ENCODE data around the gene TEC. TPM values are rescaled to one million over a fixed set of nuclear protein-coding genes. Genes with fewer than 3 reads are reported as not detected.
"Not testable (repeated sequence)": the region's sequence is repeated elsewhere in the genome, so short reads cannot be mapped to it uniquely, and the experiment has no call there.

Gene TEC
- 0.23 and 0.24 TPM in 2 replicates for total RNA-seq (2014; rRNA removed; shearing (Covaris generic))

DNA sequence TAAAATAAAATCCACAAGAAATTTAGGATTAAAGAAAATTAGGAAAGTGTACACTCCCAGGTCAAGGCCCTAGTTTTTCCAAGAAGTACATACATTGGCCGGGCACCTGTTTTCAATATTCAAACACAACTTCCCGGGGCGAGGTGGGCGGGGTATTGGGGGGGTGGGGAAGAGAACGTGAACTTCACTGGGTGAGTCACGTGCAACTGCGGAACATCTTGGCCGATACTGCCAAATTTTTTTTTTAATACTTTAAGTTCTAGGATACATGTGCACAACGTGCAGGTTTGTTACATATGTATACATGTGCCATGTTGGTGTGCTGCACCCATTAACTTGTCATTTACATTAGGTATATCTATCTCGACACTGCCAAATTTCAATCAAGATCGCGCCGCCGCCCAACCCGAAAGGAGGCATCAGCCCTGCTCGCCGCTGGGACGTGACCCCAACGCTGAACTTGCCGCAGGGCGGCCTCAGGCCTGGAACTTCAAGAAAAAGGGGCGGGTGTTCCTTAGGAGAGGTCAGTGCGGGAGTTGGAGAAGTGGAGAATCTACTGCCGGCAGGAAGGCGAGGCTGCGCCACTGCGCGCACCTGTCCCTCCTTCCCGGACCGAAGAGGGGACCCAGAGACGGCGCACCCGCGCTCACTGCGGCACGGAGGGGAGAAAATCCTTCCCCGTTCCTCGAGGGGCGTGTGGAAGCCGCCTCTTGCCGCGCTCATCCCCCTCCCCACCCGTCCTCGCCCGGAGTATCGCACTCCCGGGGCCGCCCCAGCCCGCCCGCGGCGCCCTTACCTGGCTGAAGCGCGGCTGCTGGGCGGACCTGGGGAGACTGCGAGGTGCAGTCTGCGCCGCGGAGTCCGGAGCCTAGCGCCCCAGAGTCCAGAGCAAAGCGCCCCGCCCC lies at the start of gene TEC:
TSS of gene TEC (minus strand) at position 883 of the 905 bp plus-strand sequence. CDS start 41,224 bp downstream, outside the sequence.
- peak; percentile 38 for DNase-seq (ENCODE audit: low read depth)

GRCh38 chr4:48315728-48316630 lies 46.3 kb upstream of the TEC start:
- peak; percentile 47 for DNase-seq (ENCODE audit: low read depth)

- DNase-seq (ENCODE audit: low read depth): not testable (repeated sequence)
These were observed 45.1 kb upstream of the TEC start for GRCh38 chr4:48314746-48315145.

DNA sequence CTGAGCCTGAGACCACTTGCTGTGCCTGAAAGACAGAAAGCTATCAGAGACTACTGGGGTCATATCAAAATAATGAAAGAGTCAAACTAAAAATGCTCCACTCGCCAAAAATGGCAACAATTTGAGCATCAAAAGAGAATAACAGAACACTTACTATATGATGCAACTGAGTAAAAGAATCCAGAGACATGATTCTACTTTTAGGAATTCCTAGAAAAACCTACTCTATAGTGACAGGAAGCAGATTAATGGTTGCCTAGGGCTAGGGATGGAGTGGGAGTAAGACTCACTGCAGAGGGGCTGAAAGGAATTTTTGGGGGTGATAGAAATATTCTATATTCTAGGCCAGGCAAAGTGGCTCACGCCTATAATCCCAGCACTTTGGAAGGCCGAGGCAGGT lies 42.3 kb upstream of the TEC start:
- no peak for DNase-seq (ENCODE audit: low read depth)

DNA sequence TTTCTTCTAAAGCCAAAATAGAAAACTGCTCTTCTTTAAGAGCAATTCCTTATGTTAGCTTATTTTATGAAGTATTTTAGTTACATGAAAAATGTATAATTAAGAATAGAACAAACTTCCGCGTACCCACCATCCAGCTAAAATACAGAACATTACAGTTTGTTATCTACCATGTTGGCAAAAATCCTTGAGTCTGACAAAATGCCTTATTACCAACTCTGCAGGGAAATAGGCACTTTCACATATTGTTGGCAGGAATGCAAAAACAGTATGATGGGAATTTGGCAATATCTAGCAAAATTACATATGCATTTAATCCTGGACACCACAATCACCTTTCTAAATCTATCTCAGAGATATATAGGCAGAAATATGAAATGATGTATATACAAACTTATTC lies 39.3 kb upstream of the TEC start:
- DNase-seq (ENCODE audit: low read depth): no peak

GRCh38 chr4:48307528-48307927 lies 37.9 kb upstream of the TEC start:
- no peak for DNase-seq (ENCODE audit: low read depth)

DNA sequence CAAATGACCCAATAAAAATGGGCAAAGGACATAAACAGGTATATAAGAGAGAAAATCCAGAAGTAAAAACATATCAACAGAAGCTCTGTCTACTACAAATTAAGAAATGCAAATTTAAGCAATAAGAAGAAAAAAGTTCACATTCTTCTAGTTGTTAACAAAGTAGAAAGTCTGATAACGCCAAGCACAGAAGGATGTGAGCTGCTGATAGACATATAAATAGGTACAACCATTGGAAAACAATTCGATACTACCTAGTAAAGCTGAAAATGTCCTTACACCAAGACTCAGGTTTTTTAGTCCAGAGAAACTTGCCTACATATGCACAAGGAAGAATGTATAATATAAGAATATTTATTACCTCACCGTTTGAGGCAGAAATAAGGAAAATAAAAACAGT lies 35.9 kb upstream of the TEC start:
- no peak for DNase-seq (ENCODE audit: low read depth)

DNA sequence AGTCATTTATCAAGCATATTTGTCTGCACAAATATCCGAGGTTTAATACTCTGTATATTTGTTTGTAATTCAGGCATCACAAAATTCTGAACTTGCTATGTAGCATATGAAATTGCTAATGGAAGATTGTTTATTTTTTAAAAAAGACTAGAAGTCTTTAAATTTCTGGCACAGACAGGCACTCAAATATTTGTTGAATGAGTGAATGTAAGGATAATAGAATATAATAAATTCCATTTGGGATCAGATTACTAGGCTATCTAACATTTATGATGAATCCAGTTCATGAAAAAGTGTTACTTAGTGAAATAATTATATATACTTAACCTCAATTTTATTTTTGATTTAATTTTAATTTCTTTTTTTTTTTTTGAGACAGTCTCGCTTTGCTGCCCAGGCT lies 30.4 kb upstream of the TEC start:
- no peak for DNase-seq (ENCODE audit: low read depth)

DNA sequence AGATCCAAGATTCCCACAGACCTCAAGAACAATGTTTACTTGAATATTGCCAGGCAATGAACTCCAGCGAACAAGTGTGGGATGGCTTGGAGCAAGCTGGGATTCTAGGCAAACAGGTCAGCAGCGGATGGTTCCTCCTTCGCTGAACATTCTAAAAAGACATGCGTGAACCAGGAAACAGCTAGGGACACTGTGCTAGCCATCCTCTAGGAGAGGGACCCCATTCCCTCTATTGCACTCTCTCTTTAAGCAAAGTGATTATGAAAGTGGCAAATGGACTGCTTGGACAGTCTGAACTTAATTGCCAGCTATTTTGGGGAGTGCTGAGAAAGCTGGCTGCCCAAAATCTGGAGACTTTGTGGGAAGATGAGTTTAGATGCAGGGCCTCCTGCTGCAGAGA lies 29.9 kb upstream of the TEC start:
- DNase-seq (ENCODE audit: low read depth): no peak

- DNase-seq (ENCODE audit: low read depth): no peak
These were observed 27.7 kb upstream of the TEC start for GRCh38 chr4:48297256-48297846.

GRCh38 chr4:48296365-48296764 lies 26.7 kb upstream of the TEC start:
- DNase-seq (ENCODE audit: low read depth): no peak

DNA sequence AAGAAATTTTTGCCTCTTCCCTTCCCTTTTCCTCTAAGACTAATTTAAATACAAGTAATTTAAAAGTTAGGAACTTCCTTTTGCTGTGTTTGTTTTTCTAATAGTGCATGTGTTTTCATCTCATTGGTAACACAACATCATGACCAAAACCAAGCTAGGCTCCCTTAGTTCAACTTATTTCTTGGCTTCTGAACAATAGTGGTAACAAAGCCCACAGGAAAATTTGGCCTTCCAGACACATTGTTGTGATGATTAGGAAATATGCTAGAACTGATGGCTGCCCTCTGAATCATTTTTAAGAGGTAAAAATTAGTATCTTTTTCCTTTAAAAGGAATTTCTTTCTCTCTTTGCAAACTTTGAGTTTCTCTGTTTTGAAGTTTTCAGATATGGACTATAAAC lies 25.5 kb upstream of the TEC start:
- DNase-seq (ENCODE audit: low read depth): no peak

- not testable (repeated sequence) for DNase-seq (ENCODE audit: low read depth)
These were observed 22.7 kb upstream of the TEC start for GRCh38 chr4:48292218-48292790.

DNA sequence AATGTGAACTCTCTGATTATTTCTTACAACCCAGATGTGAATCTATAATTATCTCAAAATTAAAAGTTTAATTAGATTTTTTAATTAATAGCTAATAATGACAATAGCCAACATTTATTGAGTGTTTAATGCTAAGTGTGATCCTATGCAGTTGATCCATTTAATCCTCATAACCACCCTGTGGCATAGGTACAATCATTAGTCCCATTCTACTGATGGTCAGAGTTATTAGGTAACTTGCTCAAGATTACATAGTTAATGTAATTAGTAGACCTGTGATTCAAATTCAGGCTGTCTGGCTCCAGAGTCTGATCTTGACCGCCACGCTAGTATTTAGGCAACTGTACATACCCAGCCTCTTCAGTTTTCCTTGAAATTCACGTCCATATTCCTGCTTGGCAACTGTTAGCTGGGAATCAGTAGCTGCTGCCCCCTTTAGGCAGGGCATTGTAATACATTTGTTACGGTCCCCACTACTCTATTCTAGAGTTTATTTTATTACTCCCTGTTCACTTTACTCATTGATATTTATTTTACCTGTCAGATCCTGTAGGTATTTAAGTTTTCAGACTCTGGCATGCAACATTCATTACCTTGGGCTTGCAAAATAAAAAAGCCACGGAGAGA lies 20.6 kb upstream of the TEC start:
- peak; percentile 30 for DNase-seq (ENCODE audit: low read depth)

DNA sequence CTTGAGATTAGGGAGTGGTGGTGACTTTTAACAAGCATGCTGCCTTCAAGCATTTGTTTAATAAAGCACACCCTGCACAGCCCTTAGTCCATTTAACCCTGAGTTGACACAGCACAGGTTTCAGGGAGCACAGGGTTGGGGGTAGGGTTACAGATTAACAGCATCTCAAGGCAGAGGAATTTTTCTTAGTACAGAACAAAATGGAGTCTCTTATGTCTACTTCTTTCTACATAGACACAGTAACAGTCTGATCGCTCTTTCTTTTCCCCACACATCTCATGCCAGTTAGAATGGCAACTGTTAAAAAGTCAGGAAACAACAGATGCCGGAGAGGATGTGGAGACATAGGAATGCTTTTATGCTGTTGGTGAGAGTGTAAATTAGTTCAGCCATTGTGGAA lies 16.4 kb upstream of the TEC start:
- not testable (repeated sequence) for DNase-seq (ENCODE audit: low read depth)

DNA sequence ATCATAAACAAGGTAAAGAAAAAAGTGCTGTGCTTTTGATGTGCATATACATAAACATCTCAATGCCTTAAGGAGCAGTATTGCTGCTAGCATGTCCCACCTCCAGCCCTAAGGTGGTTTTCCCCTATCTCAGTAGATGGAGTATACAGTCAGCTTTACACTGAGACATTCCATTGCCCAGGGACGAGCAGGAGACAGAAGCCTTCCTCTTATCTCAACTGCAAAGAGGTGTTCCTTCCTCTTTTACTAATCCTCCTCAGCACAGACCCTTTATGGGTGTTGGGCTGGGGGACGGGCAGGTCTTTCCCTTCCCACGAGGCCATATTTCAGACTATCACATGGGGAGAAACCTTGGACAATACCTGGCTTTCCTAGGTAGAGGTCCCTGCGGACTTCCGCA lies 16.0 kb upstream of the TEC start:
- not testable (repeated sequence) for DNase-seq (ENCODE audit: low read depth)

GRCh38 chr4:48275686-48276085 lies 6.0 kb upstream of the TEC start:
- no peak for DNase-seq (ENCODE audit: low read depth)

GRCh38 chr4:48275247-48275646 lies 5.6 kb upstream of the TEC start:
- peak; percentile 19 for DNase-seq (ENCODE audit: low read depth)

- no peak for DNase-seq (ENCODE audit: low read depth)
These were observed 2.0 kb upstream of the TEC start for GRCh38 chr4:48271626-48272025.

DNA sequence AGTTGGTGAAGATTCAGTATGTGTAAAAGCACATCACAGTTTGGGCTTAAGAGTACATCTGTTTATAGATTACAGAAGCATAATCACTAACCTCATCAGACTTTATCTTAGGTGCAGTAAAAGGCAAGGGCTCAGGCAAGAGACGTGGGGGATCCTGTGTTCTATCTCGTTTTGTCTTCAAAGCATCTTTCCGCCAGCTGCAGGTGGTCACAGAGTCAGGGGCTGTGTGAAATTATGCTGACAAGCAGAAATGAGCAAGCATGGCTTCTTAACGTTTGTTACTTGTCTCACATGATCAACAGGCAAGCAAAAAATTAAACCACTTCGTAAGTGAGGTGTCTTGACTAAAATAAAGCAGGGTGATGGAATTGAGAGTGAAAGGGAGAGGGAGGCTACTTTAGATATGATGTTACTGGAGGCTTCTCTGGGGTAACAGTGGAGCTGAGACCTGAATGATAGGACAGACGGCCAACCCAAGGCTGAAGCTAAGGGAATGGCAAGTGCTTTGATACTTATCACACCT lies 1.4 kb upstream of the TEC start:
- DNase-seq (ENCODE audit: low read depth): no peak

DNA sequence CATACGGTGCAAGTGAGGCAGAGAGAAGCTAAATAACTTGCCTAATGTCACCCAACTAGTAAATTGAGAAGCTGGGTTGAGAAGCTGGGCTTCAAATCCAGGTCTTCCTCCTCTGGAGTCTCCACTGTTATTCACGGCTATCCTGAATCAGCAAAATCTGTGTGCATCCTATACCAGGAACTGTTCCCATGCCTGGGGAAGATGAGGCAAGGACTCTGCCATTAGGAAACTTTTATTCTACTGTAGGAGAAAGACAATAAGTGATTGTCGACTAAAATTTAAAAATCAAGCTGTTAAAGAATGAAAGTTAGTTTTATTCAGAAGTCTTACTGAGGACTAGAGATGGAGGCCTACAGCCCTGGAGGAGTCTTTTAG lies 872 bp upstream of the TEC start:
- DNase-seq (ENCODE audit: low read depth): no peak

Measured in Daoy (cell line).